NT2/D1 (cell line): ENCODE measurements around the gene NIN.

Experiments used
- DNase-seq: peaks from one replicate; pipeline ENCODE4 v3.0.0-alpha.2; 2011; ENCODE audit warnings: low read depth, low spot score
- H3K27me3 ChIP-seq: 2 replicates; pipeline ENCODE4 v1.6.0; 2011; ENCODE audit warnings: mild to moderate bottlenecking; ENCODE audit not compliant: insufficient read length, insufficient read depth
- H3K36me3 ChIP-seq: 2 replicates; pipeline ENCODE4 v1.6.1; 2011; ENCODE audit warnings: mild to moderate bottlenecking, low read length, mixed read lengths; ENCODE audit not compliant: insufficient read depth, insufficient read length
- H3K4me1 ChIP-seq: 2 replicates; pipeline ENCODE4 v1.5.1; 2011; ENCODE audit not compliant: insufficient read depth, insufficient read length
- H3K4me3 ChIP-seq: 2 replicates; pipeline ENCODE4 v1.5.1; 2011; ENCODE audit warnings: low read depth; ENCODE audit not compliant: insufficient read length
- H3K9ac ChIP-seq: 2 replicates; pipeline ENCODE4 v1.6.0; 2011; ENCODE audit warnings: low read depth; ENCODE audit not compliant: insufficient read length
- H3K9me3 ChIP-seq: 2 replicates; pipeline ENCODE4 v1.5.1; 2011; ENCODE audit warnings: mild to moderate bottlenecking, low read length; ENCODE audit not compliant: insufficient read depth
- SUZ12 ChIP-seq: IDR thresholded peaks from 2 replicates; pipeline ENCODE4 v1.6.1; 2011; ENCODE audit not compliant: insufficient read length, insufficient read depth; ENCODE audit errors: extremely low read depth
- YY1 ChIP-seq: IDR thresholded peaks from 2 replicates; pipeline ENCODE4 v1.6.1; 2011; ENCODE audit not compliant: insufficient read length, insufficient read depth
- ZNF274 ChIP-seq: IDR thresholded peaks from 2 replicates; pipeline ENCODE4 v1.6.1; 2011; ENCODE audit warnings: mild to moderate bottlenecking, low read depth, low read length

Gene NIN

DNA sequence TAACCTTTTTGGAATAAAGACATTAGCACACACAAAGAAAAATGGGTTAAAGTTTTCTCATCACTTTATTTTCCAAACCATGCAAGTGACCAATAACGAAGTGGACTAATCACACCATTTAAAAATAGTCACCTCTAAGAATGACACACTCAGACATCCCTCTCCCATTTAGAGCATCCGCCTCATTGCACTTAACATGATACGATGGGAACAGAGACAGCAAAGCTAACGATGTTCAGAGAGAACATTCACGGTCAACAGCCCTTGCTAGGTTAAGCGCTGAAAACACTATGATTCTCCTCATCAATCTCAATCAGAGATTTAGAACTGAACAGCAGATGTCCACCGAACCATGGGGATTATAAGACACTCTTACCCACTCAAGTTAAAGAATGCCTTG lies 35.8 kb downstream of the NIN start:
- no peak for DNase-seq
- no peak overlapping the region for H3K4me3 ChIP-seq
- no peak for TF ChIP-seq SUZ12
- H3K36me3 ChIP-seq = peaks cover 12% of the 10 kb centered on the region
- H3K27me3 ChIP-seq = no peaks in the 10 kb centered on the region
- no peaks in the 10 kb centered on the region for H3K9me3 ChIP-seq
- no peaks in the 10 kb centered on the region for H3K4me1 ChIP-seq
- no peak overlapping the region for H3K9ac ChIP-seq

DNA sequence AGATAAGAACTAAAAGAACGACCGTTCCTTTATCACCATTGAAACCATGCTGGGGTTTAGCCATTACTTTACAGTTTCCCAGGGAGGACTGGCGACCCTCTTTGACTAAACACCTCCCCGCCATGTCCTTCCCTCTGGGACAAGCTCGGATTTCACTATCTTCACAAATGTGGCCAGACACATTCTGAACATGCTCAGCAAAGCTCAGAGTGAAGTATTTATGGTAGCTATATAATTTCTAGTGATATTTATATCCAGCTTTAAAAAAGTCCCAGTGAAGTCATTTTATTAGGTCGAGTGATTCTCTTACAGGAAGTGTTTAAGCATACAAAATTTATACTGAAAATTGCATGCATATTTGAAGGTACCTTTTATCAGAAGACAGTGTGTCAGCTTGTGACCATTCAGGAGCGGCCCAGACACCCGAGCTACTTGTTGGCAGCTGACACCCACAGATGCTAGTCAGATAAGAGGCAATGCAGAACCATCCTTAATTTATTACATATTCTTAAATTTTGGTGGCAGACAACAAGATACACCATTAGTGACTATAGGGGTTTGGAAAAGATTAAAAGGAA lies 36.8 kb downstream of the NIN start:
- TF ChIP-seq ZNF274 = no peak
- TF ChIP-seq SUZ12 = no peak
- no peak for TF ChIP-seq YY1
- Histone ChIP-seq H3K4me3 (no peak overlapping the region), H3K36me3 (peaks cover 17% of the 10 kb centered on the region), H3K9ac (no peak overlapping the region), H3K9me3 (no peaks in the 10 kb centered on the region), H3K4me1 (no peaks in the 10 kb centered on the region), H3K27me3 (no peaks in the 10 kb centered on the region)
- DNase-seq = no peak

GRCh38 chr14:50792634-50793068 lies 38.3 kb downstream of the NIN start:
- no peak for DNase-seq
- no peak overlapping the region for H3K9ac ChIP-seq
- TF ChIP-seq YY1 = no peak
- no peak for TF ChIP-seq SUZ12
- TF ChIP-seq ZNF274 = no peak
- no peak overlapping the region for H3K4me3 ChIP-seq
- H3K9me3 ChIP-seq = no peaks in the 10 kb centered on the region
- no peaks in the 10 kb centered on the region for H3K4me1 ChIP-seq
- H3K36me3 ChIP-seq = peaks cover 19% of the 10 kb centered on the region
- H3K27me3 ChIP-seq = no peaks in the 10 kb centered on the region

- Histone ChIP-seq H3K9ac (no peak overlapping the region), H3K4me3 (no peak overlapping the region)
- no peak for DNase-seq
These were observed 38.9 kb downstream of the NIN start for GRCh38 chr14:50792051-50792477.

DNA sequence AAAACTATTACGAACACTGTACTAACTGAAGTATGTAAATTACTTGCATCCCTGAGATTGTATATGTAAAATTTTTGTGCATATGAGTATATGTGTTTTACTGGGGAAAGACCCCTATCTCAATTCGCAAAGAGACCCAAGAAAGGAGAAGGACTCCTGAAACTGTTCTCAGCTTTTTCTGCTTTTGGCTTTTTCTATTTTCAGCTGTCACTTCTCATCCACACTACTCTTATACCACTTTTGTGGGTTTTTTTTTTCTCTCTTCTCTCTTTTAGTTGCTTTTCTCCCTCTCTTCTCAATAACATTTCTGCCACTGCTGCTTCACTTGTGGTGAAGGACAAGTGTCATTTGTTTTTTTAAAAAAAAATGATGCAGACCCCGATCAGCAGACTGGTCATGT lies 39.8 kb downstream of the NIN start:
- Histone ChIP-seq H3K36me3 (peaks cover 19% of the 10 kb centered on the region), H3K4me3 (no peak overlapping the region), H3K4me1 (no peaks in the 10 kb centered on the region), H3K9ac (no peak overlapping the region), H3K27me3 (no peaks in the 10 kb centered on the region), H3K9me3 (no peaks in the 10 kb centered on the region)
- no peak for TF ChIP-seq YY1
- no peak for TF ChIP-seq SUZ12
- DNase-seq = no peak

More at GRCh38 chr14:50792051-50792477, 38.9 kb downstream of the NIN start:
- Histone ChIP-seq H3K36me3 (peaks cover 19% of the 10 kb centered on the region), H3K9me3 (no peaks in the 10 kb centered on the region), H3K4me1 (no peaks in the 10 kb centered on the region), H3K27me3 (no peaks in the 10 kb centered on the region)
- TF ChIP-seq YY1 (no peak), SUZ12 (no peak), ZNF274 (no peak)

GRCh38 chr14:50790589-50790988 lies 40.4 kb downstream of the NIN start:
- DNase-seq = no peak
- Histone ChIP-seq H3K27me3 (no peaks in the 10 kb centered on the region), H3K9me3 (no peaks in the 10 kb centered on the region), H3K36me3 (peaks cover 19% of the 10 kb centered on the region), H3K4me3 (no peak overlapping the region), H3K4me1 (no peaks in the 10 kb centered on the region), H3K9ac (no peak overlapping the region)
- no peak for TF ChIP-seq SUZ12
- no peak for TF ChIP-seq ZNF274
- no peak for TF ChIP-seq YY1

GRCh38 chr14:50786751-50787464 lies 44.1 kb downstream of the NIN start:
- TF ChIP-seq ZNF274 = no peak
- no peak for TF ChIP-seq YY1
- TF ChIP-seq SUZ12 = no peak
- DNase-seq = no peak
- no peak overlapping the region for H3K4me3 ChIP-seq

More at GRCh38 chr14:50786751-50787464, 44.1 kb downstream of the NIN start:
- peaks cover 8% of the 10 kb centered on the region for H3K4me1 ChIP-seq
- no peak overlapping the region for H3K9ac ChIP-seq
- no peaks in the 10 kb centered on the region for H3K27me3 ChIP-seq
- peaks cover 14% of the 10 kb centered on the region for H3K36me3 ChIP-seq
- no peaks in the 10 kb centered on the region for H3K9me3 ChIP-seq
